Mucosa of gallbladder (tissue), 1 donor: ENCODE measurements around the gene BOLA2B. TPM values are rescaled to one million over a fixed set of nuclear protein-coding genes. Genes with fewer than 3 reads are reported as not detected.
"Not testable (repeated sequence)": the region's sequence is repeated elsewhere in the genome, so short reads cannot be mapped to it uniquely, and the experiment has no call there.

Experiments used
- DNase-seq: peaks from one replicate; pipeline ENCODE4 v3.0.0-alpha.2; 2020; ENCODE audit warnings: low spot score
- total RNA-seq: library from RNA; stranded (reverse); gene quantifications from one replicate; pipeline ENCODE4 v1.2.1, GENCODE V29; 2021
- donor health status: DM: no; HTN: no; CAD: no.

Gene BOLA2B
- total RNA-seq, 1 donor from 2014 or later: 59.4 TPM

DNA sequence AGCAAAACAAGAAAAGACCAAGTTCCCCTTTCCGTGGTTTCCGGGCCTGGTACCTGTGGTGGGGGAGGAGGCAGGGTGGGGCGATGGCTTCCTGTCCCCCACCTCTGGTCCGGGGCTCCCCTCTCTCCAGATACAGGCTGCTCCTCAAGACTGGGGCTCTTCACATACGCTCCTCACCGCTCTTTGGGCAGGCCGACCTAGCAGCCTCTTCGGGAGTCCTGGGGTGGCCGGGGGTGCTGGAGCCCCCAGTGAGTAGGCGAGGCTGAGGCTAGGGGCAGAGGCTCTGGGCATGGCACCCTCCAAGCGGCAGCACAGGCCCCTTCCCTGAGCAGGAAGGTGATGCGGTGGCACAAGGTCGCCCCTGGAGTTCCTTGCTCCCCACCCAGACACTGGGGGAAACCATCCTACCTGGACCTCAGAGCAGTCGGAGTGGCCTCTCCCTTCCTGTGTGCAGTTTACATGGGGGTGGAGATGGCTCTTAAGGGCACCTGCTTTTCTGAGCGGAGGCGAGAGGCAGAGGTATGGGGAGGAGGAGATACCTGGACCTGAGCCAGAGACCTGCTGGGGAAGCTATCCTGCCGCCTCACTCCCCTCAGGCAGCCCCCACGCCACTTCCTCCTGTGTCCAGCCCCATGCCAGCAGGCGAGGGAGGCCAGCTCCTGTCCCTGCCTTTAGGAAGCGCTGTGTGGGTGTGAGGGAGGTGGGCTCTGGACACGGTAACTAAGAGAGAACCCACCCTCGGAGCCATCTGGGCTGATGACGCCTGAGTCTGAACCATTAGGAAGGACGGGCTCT lies 9.2 kb downstream of the BOLA2B start:
- peak; percentile 34 for DNase-seq

DNA sequence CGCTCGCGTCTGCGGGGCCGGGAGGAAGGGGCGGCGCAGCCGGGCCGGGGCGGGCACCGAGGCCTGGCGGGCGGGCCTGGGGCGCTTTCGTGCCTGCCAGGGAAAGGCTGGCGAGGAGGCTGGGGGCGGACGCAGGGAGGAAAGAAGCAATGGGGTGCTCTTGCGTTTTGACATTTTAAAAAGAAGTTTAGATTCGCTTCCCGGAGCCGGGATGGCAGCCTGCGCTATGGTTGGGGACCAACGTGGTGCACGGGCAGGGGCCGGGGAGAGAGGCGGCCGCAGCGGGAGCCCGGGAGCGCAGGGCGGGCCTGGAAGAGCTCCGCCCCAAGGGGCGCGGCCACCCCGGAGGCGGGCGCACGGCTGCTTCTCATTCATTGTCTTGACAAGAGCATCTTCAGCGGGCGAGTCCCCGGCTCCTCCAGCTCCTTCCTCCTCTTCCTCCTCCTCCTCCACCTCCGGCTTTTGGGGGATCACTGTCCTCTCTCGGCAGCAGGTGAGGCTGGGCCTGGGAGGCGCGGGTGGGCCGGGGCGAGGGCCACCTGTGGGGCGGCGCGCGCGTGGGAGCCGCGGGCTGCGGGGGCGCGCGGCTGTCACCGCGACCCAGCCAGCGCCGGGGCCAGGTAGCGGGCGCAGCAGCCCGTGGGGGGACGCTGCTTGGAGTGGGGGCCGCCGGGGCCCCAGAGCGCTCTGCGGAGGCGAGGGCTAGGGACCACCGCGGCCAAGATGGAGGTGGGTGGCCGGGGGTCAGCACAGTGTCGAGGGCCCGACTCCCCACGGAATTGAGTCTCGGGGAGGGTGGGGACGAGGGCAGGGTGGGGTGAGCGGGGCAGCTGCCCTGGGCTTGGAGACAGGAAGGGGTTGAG lies 10.0 kb downstream of the BOLA2B start, which contains the start of gene CORO1A:
Gene CORO1A, plus strand, starts transcription at position 370 of the 863 bp plus-strand sequence. CDS start 1,608 bp downstream, outside the sequence.
- DNase-seq: peak; percentile 79

DNA sequence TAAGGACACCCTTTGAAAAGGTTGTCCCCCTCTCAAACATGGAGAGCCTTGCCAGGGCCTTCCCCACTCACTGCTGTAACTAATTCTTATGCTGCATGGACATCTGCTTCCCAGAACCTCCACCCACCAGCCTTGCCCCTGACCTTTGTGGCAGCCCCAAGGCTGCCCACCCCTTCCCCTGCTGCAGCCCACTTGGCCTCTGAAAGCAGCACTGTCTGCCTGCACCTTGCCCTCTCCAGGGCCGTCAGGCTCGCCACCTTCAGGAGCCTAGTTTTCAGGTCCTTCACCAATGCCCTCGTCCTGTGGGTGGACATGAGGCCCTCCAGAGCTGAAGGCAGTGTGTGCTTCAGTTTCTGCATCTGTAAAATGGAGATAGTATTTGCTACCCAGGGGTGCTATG lies 12.7 kb downstream of the BOLA2B start:
- DNase-seq: no peak

DNA sequence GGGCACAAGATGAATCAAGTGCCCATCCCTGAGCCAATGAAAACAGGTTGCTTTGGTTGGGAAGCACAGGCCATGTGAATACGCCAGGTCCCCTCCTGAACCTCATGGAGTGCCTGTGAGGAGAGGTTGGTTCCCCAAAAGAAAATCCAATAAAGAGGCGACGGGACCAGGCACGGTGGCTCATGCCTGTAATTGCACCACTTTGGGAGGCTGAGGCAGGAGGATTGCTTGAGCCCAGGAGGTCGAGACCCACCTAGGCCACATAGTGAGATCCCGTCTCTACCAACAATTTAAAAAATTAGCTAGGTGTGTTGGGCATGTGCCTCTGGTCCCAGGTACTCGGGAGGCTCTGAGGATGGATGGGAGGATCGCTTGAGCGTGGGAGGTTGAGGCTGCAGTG lies 13.5 kb downstream of the BOLA2B start:
- no peak for DNase-seq

DNA sequence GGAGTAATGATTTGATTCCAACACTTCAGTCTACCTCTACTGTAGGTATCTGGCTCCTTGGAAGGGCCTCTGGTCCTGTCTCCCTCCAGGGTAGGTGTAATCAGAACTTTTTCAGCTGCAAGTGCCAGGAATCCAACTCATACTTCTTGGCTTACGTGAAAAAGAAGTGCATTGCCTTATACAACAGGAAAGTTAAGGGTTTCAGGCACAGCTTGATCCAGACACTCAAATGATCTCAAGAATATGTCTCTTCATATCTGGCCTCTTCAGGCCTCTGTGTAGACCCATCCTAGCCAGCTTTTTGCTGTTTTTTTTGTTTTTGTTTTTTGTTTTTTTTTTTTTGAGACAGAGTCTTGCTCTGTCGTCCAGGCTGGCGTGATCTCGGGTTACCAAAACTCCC lies 14.3 kb downstream of the BOLA2B start:
- DNase-seq: no peak

DNA sequence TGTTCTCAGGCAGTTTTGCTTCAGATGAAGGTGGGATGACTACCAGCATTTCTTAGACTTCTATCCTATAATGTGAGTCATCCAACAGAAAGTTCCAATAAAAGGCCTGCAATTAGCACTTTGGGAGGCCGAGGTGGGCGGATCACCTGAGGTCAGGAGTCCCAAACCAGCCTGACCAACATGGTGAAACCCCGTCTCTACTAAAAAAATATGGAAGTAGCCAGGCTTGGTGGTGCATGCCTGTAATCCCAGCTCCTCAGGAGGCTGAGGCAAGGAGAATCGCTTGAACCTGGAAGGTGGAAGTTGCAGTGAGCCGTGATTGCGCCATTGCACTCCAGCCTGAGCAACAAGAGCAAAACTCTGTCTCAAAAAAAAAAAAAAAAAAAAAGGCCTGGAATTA lies 16.6 kb downstream of the BOLA2B start:
- not testable (repeated sequence) for DNase-seq

DNA sequence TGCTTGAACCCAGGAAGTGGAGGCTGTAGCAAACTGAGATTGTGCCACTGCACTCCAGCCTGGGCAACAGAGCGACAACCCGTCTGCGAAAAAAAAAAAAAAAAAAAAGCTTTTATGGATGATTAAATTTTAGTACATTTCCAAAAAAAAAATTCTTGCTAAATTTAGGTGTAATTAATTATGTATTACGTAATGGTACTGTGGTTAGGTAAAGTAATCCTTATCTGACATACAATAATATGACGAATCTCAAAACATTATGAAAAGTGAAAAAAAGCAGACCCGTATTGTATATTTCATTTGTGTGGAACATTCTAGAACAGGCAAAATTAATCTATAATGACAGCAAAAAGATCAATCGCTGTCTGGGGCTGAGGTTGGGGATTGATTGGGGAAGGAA lies 20.4 kb downstream of the BOLA2B start:
- DNase-seq: no peak

DNA sequence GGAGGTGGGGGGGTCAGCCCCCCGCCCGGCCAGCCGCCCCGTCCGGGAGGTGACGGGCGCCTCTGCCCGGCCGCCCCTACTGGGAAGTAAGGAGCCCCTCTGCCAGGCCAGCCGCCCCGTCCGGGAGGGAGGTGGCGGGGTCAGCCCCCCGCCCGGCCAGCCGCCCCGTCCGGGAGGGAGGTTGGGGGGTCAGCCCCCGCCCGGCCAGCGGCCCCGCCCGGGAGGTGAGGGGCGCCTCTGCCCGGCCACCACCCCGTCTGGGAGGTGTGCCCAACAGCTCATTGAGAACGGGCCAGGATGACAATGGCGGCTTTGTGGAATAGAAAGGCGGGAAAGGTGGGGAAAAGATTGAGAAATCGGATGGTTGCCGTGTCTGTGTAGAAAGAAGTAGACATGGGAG lies 23.3 kb downstream of the BOLA2B start:
- not testable (repeated sequence) for DNase-seq

DNA sequence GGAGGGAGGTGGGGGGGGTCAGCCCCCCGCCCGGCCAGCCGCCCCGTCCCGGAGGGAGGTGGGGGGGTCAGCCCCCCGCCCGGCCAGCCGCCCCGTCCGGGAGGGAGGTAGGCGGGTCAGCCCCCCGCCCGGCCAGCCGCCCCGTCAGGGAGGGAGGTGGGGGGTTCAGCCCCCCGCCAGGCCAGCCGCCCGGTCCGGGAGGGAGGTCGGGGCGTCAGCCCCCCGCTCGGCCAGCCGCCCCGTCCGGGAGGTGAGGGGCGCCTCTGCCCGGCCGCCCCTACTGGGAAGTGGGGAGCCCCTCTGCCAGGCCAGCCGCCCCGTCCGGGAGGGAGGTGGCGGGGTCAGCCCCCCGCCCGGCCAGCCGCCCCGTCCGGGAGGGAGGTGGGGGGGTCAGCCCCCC lies 24.1 kb downstream of the BOLA2B start:
- DNase-seq: not testable (repeated sequence)

DNA sequence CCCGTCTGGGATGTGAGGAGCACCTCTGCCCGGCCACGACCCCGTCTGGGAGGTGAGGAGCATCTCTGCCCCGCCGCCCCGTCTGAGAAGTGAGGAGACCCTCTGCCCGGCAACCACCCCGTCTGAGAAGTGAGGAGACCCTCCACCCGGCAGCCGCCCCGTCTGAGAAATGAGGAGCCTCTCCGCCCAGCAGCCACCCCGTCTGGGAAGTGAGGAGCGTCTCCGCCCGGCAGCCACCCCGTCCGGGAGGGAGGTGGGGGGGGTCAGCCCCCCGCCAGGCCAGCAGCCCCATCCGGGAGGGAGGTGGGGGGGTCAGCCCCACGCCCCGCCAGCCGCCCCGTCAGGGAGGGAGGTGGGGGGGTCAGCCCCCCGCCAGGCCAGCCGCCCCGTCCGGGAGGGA lies 24.7 kb downstream of the BOLA2B start:
- DNase-seq: not testable (repeated sequence)

DNA sequence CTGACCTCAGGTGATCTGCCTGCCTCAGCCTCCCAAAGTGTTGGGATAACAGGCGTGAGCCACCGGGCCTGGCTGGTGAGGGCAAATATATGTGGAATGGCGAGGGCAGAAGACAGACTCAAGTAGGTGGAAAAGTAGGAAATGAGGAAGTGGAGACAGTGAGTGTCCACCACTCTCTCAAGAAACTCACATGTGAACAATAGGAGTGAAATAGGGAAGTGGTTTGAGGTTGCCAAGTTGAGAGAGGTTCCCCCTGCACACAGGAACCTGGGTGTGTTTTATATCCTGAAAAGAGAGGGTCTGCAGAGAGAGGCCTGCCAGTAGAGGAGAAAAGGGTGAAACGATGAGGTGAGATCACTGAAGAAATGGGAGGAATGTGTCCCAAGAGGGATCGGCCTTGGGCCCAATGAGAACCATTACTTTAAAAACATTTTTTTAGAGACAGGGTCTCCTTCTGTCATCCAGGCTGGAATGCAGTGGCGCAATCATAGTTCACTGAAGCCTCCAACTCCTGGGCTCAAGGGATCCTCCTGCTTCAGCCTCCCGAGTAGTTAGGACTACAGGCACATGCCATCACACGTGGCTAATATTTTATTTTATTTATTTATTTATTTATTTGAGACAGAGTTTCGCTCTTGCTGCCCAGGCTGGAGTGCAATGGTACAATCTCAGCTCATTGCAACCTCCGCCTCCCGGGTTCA lies 27.1 kb downstream of the BOLA2B start:
- no peak for DNase-seq

DNA sequence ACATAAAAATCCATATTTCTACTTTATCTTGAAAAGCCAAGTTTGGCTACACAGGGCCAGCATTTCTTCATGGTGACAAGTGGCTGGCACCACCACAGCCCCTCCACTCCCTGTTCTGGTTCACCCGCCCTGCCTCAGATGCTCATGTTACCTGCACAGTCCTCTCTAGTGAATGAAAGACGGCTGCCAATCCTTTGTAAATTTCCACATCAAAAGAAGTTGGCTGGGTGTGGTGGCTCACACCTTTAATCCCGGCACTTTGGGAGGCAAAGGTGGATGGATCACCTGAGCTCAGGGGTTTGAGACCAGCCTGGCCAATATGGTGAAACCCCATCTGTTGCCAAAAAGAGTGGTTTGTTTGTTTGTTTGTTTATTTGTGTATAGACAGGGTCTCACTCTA lies 29.9 kb downstream of the BOLA2B start:
- DNase-seq: no peak

DNA sequence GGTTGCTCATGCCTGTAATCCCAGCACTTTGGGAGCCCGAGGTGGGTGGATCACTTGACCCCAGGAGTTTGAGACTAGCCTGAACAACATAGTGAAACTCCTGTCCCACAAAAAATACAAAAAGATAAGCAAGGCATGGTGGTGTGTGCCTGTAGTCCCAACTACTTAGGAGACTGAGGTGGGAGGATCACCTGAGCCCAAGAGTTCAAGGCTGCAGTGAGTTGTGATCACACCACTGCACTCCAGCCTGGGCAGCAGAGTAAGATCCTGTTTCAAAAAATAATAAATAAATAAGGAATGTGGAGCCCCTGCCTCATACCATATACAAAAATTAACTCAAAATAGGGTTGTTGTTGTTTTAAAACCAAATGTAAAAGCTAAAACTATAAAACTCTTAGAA lies 36.3 kb downstream of the BOLA2B start:
- no peak for DNase-seq

DNA sequence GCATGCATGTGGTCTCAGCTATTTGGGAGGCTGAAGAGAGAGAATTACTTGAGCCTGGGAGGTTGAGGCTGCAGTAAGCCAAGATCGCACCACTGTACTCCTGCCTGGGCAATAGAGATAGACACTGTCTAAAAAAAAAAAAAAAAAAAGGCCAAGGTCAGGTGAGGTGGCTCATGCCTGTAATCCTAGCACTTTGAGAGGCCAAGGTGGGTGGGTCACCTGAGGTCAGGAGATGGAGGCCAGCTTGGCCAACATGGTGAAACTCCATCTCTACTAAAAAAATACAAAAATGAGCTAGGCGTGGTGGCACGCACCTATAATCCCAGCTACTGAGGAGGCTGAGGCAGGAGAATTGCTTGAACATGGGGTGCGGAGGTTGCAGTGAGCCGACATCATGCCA lies 38.3 kb downstream of the BOLA2B start:
- DNase-seq: no peak

DNA sequence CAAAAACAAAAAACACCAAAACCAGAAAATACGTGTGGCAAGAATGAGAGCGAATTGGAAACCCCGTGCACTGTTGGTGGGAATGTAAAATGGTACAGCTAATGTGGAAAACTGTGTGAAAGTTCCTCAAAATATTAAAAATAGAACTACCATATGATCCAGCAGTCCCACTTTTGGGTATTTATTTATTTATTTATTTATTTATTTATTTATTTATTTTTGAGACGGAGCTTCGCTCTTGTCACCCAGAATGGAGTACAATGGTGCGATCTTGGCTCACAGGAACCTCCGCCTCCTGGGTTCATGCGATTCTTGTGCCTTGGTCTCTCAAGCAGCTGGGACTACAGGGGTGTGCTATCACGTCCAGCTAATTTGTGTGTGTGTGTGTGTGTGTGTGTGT lies 40.9 kb downstream of the BOLA2B start:
- DNase-seq: no peak

DNA sequence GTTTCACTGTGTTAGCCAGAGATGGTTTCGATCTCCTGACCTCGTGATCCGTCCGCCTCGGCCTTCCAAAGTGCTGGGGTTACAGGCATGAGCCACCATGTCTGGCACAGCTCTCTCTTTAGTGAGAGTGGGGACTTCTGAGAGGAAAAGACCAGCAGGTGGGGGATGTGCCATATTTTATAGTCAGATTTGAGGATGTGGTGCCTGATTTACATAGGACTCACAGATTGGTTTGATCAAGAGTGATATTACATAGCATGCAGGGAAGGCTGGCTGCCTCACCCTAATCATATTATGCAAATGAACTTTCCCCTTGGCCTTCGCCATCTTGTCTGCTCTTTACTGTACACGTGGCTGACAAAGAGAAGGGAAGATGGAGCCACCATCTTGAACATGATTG lies 42.4 kb downstream of the BOLA2B start:
- DNase-seq: no peak

DNA sequence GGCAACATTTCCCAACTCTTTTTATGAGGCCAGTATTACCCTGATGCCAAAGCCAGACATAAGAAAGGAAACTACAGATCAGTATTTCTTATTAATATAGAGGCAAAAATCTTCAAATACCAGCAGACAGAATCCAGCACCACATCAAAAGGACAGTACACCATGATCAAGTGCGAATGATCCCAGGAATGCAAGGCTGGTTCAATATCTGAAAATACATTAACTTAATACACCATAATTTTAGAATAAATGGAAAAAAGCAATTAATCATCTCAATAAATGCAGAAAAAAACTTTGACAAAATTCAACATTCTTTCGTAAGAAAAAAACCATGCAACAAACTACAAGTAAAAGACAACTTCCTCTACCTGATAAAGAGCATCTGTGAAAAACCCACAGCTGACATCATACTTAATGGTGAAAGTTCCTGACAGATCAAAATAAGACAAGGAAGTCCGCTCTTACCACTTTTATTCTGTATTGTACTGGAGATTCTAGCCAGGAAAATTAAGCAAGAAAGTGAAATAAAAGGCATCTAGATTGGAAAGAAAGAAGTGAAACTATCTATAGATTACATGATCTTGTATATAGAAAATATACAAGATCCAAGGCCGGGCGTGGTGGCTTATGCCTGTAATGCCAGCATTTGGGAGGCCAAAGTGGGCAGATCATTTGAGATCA lies 44.1 kb downstream of the BOLA2B start:
- DNase-seq: no peak

DNA sequence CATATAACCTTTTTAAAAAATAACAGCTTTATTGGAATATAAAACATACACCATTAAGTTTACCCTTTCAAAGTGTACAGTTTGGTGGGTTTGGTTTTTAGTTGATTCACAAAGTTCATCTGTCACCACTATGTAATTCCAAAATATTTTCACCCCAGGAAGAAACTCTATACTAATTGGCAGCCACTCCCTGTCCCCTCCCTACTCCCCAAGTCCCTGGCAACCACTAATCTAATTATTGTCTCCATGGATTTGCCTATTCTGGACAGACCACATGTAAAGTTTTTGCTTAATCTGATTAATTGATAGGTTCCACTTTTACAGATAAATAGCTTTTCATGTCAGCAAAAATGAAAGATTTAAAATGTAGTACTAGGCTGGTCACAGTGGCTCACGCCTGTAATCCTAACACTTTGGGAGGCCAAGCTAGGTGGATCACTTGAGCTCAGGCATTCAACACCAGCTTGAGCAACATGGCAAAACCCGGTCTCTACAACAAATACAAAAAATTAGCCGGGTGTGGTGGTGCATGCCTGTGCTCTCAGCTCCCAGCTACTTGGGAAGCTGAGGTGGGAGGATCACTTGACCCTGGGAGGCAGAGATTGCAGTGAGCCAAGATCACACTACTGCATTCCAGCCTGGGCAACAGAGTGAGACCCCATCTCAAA lies 45.5 kb downstream of the BOLA2B start:
- no peak for DNase-seq

DNA sequence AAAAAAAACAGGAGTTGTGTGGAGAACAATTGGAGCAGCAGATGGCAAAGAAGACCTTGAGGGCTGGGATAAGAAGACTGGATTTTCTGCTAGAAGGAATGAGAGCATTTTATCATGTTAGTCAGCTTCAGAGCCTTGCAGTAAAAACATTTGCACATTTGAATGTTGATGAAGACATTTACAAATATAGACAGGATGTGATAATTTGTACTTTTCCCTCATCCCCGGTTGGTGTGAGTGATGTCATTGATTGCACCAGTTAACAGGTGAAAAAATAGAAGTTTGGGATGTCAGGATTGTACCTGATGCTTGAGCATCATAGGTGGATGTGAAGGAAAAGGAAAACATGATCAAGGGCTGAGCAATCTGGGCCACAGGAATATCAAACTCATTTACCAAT lies 47.8 kb downstream of the BOLA2B start:
- no peak for DNase-seq

DNA sequence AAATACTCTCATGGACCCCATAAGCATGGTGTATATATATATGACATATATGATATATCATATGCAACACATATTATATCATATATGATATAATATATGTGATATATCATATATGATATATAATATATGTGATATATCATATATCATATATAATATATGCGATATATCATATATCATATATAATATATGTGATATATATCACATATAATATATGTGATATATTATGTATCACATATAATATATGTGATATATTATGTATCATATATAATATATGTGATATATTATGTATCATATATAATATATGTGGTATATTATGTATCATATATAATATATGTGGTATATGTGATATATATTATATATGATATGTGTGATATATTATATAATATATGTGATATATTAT lies 48.5 kb downstream of the BOLA2B start:
- no peak for DNase-seq

DNA sequence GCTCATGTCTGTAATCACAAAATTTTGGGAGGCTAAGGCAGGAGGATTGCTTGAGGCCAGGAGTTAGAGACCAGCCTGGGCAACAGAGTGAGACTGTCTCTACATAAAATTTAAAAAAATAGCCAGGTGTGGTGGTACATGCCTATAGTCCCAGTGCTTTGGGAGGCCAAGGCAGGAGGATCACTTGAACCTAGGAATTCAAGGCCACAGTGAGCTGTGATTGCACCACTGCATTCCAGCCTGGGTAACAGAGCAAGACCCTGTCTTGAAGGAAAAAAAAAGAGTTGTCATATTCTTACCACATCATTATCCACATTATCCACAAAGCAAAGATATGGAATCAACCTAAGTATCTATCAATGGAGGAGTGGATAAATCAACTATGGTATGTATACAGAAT lies 49.4 kb downstream of the BOLA2B start:
- no peak for DNase-seq
